NCI-H128 (cell line): Measurements from ENCODE around the gene F2.

Source experiments
- DNase-seq: peaks from one replicate; lab custom pipeline; 2025; ENCODE audit not compliant: unreplicated experiment; lab: John Stamatoyannopoulos, UW

Gene F2

DNA sequence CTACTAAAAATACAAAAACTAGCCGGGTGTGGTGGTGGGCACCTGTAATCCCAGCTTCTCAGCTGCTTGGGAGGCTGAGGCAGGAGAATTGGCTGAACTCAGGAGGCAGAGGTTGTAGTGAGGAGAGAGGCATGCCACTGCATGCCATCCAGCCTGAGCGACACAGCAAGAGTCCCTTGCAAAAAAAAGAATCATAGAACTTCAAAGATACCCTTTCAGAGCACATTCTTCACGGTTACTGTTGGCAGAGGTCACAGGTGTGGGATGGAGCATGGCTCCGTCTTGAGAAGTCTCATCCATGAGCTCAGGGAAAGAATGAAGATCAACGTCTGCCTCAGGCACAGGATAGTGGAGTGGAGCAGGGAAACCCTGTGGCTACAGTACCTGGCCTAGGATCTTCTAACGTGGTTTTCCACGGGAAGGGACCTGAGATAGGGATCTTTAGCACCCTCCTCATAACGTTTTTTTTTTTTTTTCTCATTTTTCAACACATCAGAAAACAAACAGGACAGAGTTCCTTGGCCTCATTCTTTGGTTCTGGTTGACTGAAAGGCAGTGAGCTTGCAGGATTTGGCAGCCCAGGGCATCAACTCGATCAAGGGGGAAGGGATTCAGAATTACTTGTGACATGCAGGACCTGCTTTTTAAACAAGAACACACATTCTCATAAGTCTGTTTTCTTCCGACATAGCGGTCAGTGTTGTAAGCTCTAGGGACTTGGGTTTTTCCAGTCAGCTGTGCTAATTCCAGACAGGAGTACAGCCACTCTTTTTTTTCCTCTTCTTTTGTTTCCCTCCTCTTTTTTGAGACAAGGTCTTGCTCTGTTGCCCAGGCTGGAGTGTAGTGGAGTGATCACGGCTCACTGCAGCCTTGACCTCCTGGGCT lies 22.8 kb downstream of the F2 start:
- no peak for DNase-seq

DNA sequence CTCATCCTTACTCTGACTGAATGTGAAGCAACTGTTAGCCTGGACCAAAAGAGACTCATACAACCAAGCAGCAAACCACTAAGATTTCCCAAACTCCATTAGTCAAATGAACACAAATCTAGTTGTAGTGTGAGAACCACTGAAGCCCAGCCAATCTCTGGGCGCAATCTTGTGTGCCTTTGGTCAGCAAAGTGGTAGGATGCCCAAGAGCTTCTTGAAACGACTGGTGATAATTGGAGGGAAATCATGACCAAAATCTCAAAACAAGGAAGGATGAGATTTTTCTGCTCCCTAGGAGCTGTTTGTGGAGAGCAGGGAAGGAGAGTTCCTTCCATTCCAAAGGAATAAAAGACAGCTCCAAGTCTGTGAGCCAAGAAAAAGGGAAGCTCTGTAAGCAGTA lies 24.0 kb downstream of the F2 start:
- DNase-seq: no peak

DNA sequence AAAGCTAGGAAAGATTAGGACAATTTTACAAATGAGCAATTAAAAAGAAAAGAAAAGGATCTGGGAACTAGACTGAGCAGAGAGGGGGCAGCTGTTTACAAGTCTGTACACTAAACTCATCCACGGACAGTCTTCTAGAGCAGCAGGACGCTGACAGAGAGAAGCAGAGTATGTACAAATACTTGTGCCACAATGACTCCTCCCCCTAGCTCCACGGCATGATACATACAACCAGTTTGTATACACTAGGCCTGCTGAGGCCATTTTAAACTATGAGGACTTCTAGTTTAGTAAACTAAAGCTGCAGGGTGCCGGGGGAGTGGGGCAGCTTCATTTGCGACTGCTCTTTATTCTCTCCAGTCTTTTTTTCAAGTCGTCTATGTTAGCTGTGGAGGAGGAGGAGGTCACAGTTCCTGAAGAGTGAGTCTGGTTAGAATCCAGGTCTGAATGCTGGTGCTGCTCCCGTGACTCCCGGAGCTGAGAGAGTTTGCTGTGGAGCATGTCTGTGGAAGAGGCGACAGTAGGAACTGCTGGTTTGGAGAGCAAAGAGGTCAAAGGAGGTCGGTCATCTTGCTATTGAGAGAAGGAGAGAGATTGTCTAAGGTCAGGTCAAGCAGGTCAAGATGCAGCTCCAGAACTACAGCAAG lies 24.8 kb downstream of the F2 start:
- no peak for DNase-seq

DNA sequence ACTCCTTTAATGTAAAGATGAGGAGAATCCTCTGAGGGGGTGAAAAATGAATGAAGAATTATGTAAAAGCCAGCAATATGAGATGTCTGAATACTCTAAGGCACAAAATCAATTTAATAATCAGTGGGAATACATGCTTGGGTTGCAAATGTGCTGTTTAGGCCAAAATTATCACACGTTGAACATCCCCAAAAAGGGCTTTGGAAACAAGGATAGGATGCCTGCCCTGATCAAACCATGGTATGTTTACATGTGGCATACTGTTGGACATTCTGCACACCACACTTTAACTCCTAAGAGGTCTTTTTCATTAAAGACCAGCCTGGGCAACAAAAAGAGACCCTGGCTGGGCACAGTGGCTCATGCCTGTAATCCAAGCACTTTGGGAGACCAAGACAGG lies 26.3 kb downstream of the F2 start:
- no peak for DNase-seq

DNA sequence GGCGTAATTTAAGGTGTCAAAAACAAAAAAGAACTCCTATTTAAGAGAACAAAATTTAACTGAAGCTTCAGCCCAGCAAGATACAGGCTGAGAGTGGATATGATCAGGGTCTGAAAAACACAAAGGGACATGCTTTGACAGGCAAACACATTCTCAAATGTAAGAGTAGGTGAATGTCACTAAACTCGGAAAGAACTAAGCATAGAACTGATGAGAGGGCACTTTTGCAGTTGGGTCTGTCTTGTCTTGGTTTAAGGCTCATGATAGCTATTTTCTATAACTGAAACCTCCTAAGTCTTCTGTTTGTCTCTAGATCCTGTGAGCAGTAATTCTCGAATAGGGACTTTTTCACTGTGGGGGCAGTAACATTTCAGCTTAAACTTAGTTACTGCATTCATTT lies 27.0 kb downstream of the F2 start:
- no peak for DNase-seq

DNA sequence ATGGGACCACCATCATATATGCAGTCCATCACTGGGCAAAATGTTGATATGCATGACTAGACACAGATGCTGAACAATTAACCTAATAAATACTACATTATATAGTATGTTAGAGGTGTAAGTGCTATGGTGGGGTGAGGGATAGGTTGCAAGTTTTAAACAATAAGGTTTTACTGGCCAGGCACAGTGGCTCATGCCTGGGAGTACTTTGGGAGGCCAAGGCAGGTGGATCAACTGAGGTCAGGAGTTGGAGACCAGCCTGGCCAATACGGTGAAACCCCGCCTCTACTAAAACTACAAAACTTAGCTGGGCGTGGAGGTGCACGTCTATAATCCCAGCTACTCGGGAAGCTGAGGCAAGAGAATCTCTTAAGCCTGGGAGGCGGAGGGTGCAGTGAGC lies 28.1 kb downstream of the F2 start:
- no peak for DNase-seq

DNA sequence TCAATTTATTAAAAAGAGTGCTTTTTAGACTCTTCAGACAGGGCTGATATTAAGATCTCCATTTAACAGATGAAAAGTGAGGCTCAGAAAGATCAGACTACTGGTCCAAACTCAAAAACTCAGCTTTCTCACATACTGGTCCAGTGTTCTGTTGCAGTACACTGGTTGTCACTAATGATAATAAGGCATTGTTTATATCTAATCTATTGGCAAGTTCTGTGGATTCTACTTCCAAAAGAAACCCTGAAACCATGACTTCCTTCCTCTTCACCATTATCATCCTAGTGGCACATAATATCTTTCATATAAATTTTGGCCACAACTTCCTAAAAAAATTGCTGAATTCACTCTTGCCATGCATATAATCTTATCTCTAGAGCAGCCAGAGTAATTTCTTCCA lies 36.9 kb downstream of the F2 start:
- DNase-seq: no peak

DNA sequence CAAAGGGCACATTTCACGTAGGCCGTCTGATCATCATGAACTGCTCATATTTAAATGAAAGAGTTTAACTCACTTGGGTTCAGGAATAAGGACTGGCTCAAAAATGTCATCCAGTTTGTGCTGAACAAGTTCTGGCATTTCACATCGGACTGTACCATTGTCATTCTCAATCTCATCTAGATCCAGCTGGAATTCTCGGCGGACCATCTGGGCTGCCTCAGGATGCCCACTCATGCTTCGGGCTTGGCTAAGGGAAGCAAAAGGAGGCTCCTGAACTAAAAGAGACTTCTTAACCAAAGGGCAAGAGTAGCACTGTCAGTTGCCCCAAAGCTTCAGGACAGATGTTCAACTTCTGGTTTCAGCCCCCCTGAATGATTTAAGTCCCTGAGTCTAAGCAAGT lies 40.2 kb downstream of the F2 start:
- no peak for DNase-seq

DNA sequence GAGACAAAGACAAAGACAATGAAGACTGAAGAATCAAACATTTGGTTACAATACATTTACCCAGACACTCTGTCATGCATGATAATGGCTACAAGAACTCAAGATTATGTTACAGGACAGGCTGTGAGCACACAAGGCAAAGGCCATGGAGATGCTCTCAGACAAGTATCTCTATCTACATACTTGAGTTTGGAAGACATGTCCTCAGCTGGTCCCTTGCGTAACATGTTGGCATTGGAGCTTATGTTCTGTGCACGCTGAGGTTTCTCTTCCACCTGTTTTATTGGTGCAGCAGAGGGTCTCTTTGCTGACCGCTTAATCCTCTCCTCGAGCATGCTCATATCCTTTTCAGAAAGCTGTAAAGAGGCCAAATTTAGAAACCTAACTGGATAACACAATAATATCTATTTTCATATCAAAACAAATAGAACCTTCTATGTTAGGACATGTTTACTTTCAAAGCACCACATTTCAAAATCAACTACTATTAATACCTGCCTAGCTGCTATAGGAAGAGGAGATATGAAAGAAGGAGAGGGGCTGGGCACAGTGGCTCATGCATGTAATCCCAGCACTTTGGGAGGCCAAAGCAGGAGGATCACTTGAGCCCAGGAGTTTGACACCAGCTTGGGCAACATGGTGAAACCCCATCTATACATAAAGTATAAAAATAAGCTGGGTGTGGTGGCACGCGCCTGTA lies 41.6 kb downstream of the F2 start:
- DNase-seq: no peak

DNA sequence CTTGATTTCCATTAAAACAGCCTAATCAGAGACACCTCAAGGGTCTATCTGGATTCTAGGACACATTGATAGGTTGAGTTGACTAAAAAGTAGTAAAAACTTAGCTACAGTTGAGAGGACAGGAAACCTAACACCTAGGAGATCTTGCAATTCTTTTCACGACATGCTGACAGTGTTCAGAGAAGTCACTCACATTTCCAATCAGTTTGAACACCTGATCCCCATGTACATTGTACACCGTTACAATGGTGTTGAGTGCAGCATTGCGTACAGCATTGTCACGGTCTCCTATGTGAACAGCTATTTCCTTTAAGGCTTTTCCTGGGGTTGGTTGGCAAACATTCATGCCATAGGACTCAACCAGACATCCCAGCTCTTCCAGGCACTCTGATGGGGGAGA lies 42.8 kb downstream of the F2 start:
- DNase-seq: no peak

DNA sequence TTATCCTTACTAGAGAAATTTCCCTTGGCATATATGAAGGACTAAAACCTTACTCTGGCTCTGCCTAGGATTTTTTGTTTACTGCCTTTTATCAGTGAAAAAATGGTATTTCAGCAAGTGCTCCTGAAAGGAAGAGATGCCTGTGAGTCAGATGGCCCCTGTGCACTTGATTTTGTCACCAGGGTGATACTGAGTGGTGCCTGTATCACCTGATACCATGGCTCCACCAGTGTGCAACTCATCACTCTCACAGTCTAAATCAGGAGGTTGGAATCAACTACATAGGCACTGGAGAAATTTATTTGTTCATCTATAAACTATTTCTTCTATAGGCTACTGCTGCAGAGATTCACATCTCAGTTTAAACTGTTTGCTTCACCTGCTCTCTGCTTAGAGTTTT lies 43.2 kb downstream of the F2 start:
- DNase-seq: no peak

DNA sequence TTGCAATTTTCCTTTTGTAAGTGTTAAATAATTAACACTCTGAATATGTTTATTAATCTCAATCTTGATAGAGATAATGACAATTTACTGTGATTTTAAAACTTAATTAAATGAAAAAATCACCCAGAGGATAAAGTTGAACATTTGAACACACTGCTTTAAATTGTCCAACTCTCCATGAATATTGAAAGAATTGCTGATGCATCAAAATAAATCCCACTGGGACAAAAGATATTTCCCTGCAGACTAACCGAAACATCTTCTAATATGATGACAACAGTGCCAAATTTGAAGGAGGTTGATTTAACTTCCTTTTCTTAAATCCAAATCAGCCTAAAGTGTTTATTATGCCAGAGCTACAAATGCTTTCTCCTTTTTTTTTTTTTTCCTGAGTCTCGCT lies 47.6 kb downstream of the F2 start:
- no peak for DNase-seq

DNA sequence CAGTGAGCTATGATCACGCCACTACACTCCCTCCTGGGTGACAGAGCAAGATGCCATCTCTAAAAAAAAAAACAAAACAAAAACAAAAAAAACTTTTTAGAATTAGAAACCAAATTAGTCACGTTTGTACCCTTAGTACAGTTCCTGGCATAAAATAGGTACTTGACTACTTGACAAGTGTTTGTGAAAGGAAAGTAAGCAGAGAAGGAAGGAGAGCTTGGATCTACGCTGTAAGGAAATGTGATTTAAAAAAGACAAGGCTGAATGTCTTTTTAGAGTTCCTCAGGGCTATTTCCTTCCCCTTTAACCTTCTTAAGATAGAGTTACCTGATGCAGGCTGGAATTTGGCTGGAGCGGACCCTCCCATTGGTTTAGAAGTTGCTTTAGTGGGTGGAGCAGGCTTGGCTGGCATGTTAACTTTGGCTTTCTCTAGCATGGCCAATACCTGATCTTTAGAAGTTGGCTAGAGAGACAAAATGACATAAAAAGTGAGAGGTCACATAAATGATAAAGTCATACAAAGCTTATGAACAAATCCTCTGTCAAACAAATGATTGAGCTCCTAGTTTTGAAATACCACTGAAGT lies 50.7 kb downstream of the F2 start:
- DNase-seq: no peak

DNA sequence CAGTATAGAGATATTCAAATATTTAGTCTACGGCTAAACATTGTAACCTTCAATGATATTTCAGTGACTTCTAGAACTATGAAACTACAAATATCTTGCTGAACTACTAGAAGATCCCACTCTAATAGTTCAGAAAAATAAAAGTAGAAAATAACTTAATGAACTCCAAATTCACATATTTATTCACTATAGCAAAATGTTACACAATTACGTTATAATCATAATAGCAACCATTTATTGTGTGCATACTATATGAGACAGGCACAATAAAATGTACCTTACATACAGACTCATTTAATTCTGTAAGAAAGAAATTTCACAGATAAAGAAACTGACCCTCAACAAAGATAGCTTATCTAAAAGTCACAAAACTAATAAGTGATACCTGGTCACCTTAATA lies 57.9 kb downstream of the F2 start:
- no peak for DNase-seq

DNA sequence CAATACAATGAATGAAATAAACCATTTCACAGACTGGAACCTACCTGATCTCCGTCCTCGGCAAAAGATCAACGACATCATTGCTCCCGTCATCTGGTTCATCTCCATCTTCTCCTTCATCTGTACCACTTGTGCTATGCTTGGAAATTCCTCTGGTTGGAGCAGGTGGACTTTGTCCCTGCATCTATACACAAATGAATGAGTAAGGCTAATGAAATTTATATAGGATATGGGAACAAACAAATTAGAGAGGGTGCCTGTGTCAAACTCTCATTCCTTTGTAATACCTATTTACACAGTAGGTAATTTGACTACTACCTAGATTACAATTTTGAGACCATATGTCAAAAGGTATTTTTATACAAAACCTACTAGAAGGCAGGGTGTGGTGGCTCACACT lies 59.4 kb downstream of the F2 start:
- no peak for DNase-seq
